GM08714 (cell line): Measurements from ENCODE around the gene BEAN1.

Experiments used
- H3K4me3 ChIP-seq: fragments of 200-500 bp; sonication (Bioruptor generic); 2 replicates; pipeline ENCODE4 v1.5.1; 2014; ENCODE audit warnings: mild to moderate bottlenecking, low read length, inconsistent platforms
- ZNF274 ChIP-seq: IDR thresholded peaks from 2 replicates; pipeline ENCODE4 v1.6.1; 2012; ENCODE audit warnings: mild to moderate bottlenecking, low read depth, low read length

Gene BEAN1

DNA sequence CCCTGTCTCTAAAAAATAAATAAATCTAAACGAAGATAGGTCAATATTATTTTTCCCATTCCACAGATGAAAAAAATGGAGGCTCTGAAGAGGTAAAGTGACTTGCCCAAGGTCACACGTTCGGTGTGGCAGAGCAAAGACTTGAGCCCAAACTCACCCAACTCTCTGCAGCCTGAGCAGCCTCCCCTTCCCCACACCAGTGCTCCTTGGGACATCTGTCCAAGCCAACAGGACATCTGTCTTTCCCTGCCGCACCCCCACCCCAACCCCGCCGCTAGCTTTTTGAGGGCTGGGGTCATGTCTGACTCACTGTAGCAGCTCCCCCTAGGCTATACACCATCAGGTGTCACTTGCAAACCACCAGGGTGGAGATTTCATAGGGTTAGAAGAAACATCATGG lies 5.2 kb upstream of the BEAN1 start:
- no peak overlapping the region for H3K4me3 ChIP-seq
- TF ChIP-seq ZNF274: no peak

DNA sequence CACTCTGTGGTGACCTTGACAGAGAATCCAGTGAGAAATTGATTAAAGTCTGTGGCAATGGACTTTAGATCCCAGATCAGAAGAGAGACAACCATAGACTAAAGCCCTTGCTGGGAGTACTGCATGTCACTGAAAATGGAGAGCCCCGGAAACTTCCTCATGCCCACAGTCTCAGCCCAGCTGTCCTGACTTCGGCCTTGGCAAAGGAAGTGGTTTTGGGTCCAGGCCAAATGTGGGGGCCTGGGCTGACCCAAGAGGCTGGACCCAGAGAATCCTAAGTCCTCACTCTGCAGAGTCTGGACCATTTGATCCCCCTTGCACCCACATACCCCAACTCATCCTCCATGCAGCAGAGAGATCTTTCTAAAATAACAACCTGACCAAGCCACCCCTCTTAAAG lies 4.7 kb upstream of the BEAN1 start:
- H3K4me3 ChIP-seq: no peak overlapping the region

DNA sequence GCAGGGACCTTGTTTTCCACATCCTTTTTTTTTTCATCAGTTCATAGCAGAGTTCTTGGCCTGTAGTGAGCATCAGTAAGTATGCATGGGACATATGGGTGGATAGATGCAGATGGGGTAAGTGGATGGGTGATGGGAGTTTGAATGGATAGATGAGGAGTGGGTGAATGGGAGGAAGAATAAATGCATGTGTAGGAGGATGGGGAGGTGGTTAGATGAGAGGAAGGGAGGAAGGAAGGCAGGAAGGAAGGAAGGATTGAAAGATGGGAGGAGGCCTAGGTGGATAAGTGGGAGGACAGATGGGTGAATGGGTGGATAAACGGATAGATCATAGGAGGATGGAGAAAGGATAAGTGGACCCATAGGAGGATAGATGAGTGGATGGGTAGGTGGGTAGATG lies 3.9 kb upstream of the BEAN1 start:
- H3K4me3 ChIP-seq: no peak overlapping the region
- TF ChIP-seq ZNF274: no peak

More for the DNA sequence above, 4.7 kb upstream of the BEAN1 start:
- TF ChIP-seq ZNF274: no peak

DNA sequence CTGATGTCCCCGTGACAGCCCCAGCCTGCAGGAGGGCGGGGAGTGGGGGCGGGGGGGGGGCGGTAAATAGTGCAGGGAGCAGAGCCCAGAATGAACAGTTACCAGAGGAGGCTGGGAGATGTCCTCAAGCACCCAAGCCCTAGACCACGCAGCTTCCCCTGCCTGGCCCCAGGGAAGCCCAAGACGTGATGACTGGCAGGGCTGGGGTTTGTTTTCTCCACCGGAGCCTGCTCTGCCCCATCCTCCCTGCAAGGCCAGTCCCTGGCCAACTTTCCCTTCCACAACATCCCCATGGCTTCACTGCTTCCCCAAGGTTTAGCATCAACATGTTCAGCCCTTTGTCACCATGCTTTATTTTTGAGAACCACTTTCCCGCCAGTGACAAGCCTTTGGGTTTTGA lies 1.4 kb upstream of the BEAN1 start:
- H3K4me3 ChIP-seq: no peak overlapping the region
- TF ChIP-seq ZNF274: no peak

DNA sequence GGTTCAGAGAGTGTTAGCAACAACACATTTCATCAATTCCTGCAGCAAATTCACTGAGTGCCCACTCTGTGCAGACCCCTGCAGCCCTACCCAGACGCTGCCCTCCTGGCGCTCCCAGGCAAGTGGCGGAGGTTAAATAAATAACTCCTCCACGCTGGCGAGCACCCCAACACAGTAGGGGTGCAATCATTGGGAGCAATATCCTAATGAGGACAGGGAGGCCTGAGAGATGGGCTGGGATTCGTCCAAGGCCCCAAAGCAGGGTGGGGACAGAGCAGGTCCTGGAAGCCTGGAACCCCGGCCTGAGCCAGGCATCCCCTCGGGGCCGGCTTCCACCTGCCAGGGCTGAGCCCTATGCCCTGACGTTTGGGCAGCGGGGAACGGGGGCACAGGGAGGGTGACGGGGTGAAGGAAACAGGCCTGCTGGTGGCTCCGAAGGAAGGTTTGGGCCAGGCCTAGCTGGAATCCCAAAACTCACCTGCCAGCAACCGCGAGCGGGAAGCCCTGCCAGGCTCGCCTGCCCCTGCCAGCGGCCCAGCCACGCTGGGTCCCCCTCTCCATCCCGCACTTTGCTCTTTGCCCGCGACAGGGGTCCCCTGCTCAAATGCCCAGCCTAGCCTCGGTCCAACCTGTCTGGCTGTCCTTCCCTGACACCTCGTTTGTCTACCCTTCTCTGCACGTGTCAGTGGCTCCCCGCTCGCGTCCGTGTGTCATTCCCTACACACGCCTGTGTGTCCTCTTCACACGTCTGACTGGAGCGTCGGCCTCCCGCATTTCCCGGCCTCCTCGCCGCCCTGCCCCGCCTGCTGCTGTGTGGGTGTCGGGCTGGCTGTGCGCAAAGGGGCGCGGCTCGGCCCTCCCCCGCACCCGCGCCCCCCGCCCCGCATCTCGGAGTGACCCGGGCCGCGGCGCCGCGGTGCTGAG lies 721 bp upstream of the BEAN1 start:
- H3K4me3 ChIP-seq: no peak overlapping the region
- TF ChIP-seq ZNF274: no peak

DNA sequence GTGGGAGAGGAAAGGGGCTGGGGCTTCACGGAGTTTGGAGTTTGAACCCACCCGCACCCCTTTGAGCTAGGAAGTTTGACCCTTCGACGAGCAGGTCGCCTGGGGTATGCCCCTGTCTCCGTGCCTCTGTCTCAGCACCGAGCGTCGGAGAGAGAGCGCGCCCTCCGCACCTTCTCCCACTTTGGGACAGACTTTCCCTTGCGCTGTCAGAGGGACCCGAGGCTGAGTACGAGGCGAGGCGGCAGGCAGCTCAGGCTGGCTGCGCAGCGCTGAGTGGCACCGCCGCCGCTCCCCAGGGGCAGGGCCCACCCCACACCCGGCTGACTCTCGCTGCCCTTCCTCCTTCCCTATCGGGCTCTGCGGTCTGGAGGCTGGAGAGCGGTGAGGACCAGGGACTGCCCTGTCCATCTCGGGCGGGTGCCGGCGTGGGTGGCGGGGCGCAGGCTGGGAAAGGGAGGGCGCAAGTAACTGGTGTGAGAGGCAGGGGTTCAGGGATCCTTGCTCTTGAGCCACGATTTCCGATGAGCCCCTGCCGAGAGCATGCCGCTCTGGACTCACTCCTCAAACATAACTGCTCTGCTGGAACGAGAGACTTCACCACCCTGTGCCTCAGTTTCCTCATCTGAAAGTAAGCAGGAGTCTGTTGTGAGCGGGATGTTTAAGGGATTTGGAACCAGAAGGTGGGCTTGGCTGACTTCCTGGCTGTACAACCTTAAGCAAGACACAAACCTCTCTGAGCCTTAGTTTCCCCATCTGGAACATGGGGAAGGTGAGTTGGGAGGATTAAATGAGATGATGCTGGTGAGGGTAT lies 981 bp downstream of the BEAN1 start:
- no peak for TF ChIP-seq ZNF274
- no peak overlapping the region for H3K4me3 ChIP-seq

DNA sequence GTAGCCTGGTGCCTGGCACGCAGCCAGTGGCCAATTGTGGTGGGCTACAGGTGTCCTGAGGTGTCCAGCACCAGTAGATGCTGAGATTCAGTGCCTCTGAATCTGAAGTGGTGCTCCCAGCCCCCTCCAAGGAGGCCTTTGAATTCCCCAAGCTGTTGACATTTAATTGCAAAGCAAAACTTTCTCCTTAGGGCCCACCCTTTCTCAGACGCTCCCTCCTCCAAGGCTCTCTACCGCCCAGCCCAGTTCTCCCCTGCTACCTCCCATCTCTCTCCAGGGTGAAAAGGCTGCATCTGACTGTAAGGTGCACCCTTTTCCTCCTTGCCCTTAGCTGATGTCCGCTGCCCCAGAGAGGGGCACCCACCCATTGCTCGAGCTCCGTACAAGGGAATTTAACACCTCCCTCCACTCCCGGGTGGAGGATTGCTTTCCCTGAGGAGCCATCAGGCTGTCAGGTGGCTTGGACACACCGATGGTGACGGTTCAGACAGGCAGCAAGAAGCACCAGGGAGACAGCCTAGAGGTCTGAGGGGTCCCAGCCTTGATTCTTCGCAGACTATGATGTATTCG lies 1.7 kb downstream of the BEAN1 start:
- H3K4me3 ChIP-seq: no peak overlapping the region
- TF ChIP-seq ZNF274: no peak

DNA sequence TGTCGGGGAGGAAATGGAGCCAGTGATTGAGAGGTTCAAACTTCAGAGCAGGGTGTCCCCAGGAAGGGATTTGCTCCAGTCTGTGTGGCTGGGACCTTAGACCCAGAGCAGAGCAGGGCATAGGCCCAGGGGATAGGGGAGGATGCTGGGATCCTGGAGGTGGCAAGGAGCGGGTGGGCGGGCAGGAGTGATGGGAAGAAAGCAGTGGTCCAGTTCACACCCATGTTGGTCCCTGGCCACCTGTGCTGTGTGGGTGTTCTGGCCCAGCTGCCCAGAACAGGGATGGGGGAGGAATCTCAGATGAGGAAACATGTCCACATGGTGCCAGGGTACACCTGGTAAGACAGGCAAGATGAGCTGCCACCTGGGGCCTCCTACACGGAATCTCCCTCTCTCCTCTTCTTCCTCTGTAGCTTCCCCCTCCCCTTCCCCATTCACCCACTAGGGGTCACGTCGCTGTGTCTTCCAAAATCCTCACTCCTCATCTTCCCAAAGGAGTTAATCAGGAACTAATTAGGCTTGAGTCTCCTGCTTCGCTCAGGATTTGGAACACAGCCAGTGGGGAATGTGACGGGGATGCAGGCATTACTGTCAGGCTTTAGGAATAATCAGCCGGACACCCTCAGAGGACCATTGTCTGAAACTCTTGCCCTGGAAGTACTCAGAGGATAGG lies 2.3 kb downstream of the BEAN1 start:
- no peak overlapping the region for H3K4me3 ChIP-seq

DNA sequence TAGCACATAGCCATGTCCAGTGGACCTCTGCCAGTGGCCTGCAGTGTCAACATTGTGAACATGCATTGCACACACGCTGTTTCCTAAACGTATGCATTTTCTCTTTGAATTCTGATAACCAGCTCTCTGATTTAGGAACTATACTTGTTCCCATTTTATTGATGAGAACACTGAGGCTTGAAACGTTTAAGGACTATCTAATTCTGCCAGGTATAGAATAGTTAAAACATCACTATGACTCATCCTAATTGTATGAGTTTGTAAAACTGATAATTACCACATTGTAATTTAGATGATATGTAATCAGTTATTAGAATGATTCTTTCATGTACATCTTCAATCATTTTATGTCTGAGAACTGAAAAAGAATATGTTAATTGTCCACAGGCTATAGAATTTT lies 3.1 kb downstream of the BEAN1 start:
- H3K4me3 ChIP-seq: no peak overlapping the region
- TF ChIP-seq ZNF274: no peak

More for the DNA sequence above, 2.3 kb downstream of the BEAN1 start:
- no peak for TF ChIP-seq ZNF274

DNA sequence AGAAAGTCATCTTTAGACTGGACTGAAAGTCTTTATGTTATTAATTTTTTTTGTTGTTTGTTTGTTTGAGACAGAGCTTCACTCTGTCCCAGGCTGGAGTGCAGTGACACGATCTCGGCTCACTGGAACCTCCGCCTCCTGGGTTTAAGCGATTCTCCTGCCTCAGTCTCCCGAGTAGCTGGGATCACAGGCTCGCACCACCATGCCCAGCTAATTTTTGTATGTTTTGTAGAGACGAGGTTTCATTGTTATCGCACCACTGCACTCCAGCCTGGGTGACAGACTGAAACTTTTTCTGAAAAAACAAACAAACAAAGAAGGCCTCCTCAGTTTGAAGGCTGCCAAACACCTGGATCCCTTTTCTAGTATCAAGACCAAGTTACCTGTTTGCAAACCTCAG lies 4.7 kb downstream of the BEAN1 start:
- no peak overlapping the region for H3K4me3 ChIP-seq
- TF ChIP-seq ZNF274: no peak

DNA sequence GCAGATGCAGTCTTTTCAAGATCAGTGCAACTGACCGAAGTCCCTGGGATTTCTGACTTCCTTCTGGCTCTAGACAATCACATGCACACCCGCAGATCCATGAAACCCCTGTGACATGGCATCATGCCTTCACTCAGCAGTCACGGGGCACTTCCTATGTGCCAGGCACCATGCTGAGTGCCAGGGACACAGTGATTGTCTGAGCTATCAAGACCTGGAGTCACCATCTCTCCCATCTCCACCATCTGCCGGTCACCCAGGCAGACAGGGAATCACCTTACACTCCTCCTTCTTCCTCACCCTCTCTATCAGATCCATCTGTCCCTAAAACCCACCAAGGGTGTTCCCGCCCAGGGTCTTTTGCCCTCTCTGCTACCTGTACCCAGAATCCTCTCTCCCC lies 5.3 kb downstream of the BEAN1 start:
- H3K4me3 ChIP-seq: no peak overlapping the region
- no peak for TF ChIP-seq ZNF274

DNA sequence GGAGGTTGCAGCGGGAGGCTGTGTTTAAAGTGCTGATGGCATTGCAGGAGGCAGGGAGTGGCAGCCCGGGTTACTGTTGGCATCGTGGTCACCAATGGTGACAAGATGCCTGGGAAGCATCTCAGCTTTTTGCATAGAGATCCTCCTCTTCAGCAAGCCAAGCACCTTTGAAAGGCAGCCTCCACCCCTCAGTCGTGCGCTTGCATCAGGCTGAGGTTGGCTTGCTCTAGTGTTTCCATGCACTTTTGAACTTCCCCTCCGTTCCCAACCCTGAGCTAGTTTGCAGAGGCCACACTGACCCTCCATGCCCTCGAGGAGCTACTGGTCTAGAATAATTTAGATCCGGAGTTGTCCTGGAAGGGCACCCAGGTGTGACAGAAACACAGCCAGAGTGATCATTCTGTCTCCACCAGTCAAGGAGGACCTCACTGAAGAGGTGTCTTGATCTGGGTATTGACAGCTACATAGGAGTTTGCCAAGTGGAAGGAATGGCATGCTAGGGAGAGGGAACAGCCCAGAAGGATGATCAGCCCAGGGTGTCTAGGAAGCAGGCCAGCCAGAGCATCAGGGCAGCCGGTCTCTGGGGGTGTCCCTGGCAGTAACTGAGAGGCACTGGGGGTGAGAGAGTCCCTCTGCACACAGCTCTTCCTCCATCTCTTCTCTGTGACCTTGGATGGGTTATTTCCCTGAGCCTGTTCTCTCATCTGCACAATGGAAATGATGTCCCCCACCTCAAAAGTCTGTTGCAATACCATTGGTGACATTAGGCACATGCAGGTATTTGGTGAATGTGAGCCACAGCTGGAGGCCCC lies 7.7 kb downstream of the BEAN1 start:
- no peak for TF ChIP-seq ZNF274
- H3K4me3 ChIP-seq: no peak overlapping the region

DNA sequence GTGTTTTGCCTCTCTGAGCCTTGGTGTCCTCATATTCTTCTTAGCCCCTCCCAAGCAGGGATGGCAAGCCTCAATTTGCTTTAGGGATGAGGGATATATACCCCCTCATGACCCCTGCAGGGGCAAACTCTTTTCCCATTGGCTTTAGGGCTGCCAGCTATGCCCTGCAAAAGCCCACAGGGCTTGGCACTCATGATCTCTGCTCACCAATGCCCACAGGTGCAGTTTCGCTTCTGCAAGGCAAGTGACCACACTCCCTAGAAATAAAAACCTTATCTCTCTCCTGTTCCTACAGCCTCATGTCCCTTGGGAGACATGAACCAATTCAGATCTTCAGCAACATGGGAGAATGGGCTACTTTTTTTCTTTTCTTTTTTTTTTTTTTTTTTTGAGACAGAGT lies 8.8 kb downstream of the BEAN1 start:
- no peak for TF ChIP-seq ZNF274
- H3K4me3 ChIP-seq: no peak overlapping the region

DNA sequence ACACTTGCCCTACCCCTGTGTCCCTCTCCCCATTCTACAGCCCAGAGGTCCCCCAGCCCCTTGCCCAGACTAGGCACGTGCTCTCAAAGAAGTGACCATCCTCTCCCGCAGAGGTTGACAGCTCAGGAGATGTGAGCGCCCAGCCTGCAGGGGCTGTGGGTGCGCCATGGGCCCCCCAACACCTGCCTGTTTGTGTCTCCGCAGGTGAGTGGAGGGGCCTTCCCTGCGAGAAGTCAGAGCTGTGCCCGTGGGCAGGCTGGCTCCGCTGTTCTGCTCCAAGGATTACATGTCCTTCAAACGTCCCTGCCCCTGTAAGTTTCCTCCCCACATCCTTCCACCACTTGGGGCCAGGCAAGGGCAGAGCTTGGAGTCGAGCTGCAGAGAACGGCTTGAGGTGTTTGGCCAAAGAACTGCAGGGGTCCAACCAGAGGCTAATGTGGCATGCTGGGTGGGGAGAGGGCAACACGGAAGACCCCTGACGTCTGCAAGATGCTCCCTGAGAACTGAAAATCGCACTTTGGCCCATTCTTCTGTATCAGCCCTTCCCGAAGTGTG lies 10.4 kb downstream of the BEAN1 start:
- no peak for TF ChIP-seq ZNF274
- no peak overlapping the region for H3K4me3 ChIP-seq
